Measurements from ENCODE around the gene PDLIM3. TPM values are rescaled to one million over a fixed set of nuclear protein-coding genes. Genes with fewer than 3 reads are reported as not detected.

PDLIM3 gene
- total and polyA plus RNA-seq, 2 of the 13 experiments (the other 11 are each of a cell fraction or from before 2014, with no cell fraction given), result 5.9 to 14.0 TPM

GRCh38 chr4:185504098-185505047, 30.9 kb downstream of the PDLIM3 start (continued):
- TF ChIP-seq ZHX2 (IDR thresholded peaks at IDR 0.05; ENCODE audit: low read depth) (peak; percentile 65; the same call in 1 of the 2 replicates), ZHX2 (CRISPR knock-in tag; IDR thresholded peaks at IDR 0.05; ENCODE audit: borderline replicate concordance) (no peak), ZNF276 (CRISPR knock-in tag; IDR thresholded peaks at IDR 0.05; ENCODE audit: low read depth) (no peak), EP300 (IDR thresholded peaks at IDR 0.05; ENCODE audit: low read depth in 2 of 2, low read length in 2 of 2) (peak; percentile 60 to 80), EP300 (CRISPR knock-in tag; IDR thresholded peaks at IDR 0.05; ENCODE audit: borderline replicate concordance) (peak; percentile 48; the same call in 1 of the 2 replicates), NR2F6 (IDR thresholded peaks at IDR 0.05) (peak; percentile 43; the same call in 1 of the 2 replicates), NR2F6 (CRISPR knock-in tag; IDR thresholded peaks at IDR 0.05) (peak; percentile 48; the same call in 1 of the 2 replicates), BRCA1 (CRISPR knock-in tag; IDR thresholded peaks at IDR 0.05) (no peak), NFKB2 (CRISPR knock-in tag; IDR thresholded peaks at IDR 0.05; ENCODE audit: borderline replicate concordance) (no peak), HNF4A (CRISPR knock-in tag; IDR thresholded peaks at IDR 0.05) (peak; percentile 93), ZNF776 (CRISPR knock-in tag; IDR thresholded peaks at IDR 0.05) (no peak), ZBTB21 (CRISPR knock-in tag; IDR thresholded peaks at IDR 0.05) (peak; percentile 82), ZNF75D (CRISPR knock-in tag; IDR thresholded peaks at IDR 0.05; ENCODE audit: borderline replicate concordance) (no peak), NKX3-1 (CRISPR knock-in tag; IDR thresholded peaks at IDR 0.05) (no peak), GATAD2A (CRISPR knock-in tag; IDR thresholded peaks at IDR 0.05) (peak; percentile 82), MED8 (CRISPR knock-in tag; IDR thresholded peaks at IDR 0.05; ENCODE audit: insufficient replicate concordance) (no peak)
- TF ChIP-seq, protein P1, sequence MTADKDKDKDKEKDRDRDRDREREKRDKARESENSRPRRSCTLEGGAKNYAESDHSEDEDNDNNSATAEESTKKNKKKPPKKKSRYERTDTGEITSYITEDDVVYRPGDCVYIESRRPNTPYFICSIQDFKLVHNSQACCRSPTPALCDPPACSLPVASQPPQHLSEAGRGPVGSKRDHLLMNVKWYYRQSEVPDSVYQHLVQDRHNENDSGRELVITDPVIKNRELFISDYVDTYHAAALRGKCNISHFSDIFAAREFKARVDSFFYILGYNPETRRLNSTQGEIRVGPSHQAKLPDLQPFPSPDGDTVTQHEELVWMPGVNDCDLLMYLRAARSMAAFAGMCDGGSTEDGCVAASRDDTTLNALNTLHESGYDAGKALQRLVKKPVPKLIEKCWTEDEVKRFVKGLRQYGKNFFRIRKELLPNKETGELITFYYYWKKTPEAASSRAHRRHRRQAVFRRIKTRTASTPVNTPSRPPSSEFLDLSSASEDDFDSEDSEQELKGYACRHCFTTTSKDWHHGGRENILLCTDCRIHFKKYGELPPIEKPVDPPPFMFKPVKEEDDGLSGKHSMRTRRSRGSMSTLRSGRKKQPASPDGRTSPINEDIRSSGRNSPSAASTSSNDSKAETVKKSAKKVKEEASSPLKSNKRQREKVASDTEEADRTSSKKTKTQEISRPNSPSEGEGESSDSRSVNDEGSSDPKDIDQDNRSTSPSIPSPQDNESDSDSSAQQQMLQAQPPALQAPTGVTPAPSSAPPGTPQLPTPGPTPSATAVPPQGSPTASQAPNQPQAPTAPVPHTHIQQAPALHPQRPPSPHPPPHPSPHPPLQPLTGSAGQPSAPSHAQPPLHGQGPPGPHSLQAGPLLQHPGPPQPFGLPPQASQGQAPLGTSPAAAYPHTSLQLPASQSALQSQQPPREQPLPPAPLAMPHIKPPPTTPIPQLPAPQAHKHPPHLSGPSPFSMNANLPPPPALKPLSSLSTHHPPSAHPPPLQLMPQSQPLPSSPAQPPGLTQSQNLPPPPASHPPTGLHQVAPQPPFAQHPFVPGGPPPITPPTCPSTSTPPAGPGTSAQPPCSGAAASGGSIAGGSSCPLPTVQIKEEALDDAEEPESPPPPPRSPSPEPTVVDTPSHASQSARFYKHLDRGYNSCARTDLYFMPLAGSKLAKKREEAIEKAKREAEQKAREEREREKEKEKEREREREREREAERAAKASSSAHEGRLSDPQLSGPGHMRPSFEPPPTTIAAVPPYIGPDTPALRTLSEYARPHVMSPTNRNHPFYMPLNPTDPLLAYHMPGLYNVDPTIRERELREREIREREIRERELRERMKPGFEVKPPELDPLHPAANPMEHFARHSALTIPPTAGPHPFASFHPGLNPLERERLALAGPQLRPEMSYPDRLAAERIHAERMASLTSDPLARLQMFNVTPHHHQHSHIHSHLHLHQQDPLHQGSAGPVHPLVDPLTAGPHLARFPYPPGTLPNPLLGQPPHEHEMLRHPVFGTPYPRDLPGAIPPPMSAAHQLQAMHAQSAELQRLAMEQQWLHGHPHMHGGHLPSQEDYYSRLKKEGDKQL (CRISPR knock-in tag; IDR thresholded peaks at IDR 0.05; ENCODE audit: low read depth), result no peak
